HG03196 (cell line): ENCODE results near the gene COL8A1.
"Not testable (repeated sequence)": the region's sequence is repeated elsewhere in the genome, so short reads cannot be mapped to it uniquely, and the experiment has no call there.

ENCODE experiments used
- ATAC-seq: cut with Tn5 transposase; IDR thresholded peaks from one replicate; pipeline ENCODE4 v1.9.1; 2021; ENCODE audit not compliant: unreplicated experiment

The COL8A1 gene

GRCh38 chr3:99836681-99837080, 198.3 kb downstream of the COL8A1 start:
- ATAC-seq = no peak

GRCh38 chr3:99837715-99838114, 199.3 kb downstream of the COL8A1 start:
- ATAC-seq = no peak

GRCh38 chr3:99838755-99839154, 200.4 kb downstream of the COL8A1 start:
- no peak for ATAC-seq

- ATAC-seq = no peak
Observed at GRCh38 chr3:99839613-99840012, 201.2 kb downstream of the COL8A1 start.

GRCh38 chr3:99841949-99842348, 203.6 kb downstream of the COL8A1 start:
- ATAC-seq = not testable (repeated sequence)

- ATAC-seq = no peak
Observed at GRCh38 chr3:99842826-99843589, 204.6 kb downstream of the COL8A1 start.

GRCh38 chr3:99843590-99844258, 205.3 kb downstream of the COL8A1 start:
- no peak for ATAC-seq

- ATAC-seq = no peak
Observed at GRCh38 chr3:99845331-99845730, 206.9 kb downstream of the COL8A1 start.

GRCh38 chr3:99845999-99846398, 207.6 kb downstream of the COL8A1 start:
- ATAC-seq = no peak

- ATAC-seq = no peak
Observed at GRCh38 chr3:99846477-99847160, 208.2 kb downstream of the COL8A1 start.

- ATAC-seq = no peak
Observed at GRCh38 chr3:99848433-99848832, 210.0 kb downstream of the COL8A1 start.
